Karpas-422 (cell line): Measurements from ENCODE around the gene IL11RA. TPM values are rescaled to one million over a fixed set of nuclear protein-coding genes. Genes with fewer than 3 reads are reported as not detected.
A peak's percentile ranks its signal among the peaks of the same experiment; 100 is the strongest.

ENCODE experiments used
- DNase-seq: peaks from one replicate; pipeline ENCODE4 v3.0.0-alpha.2; 2015
- H2AFZ ChIP-seq: fragments of 200-600 bp; sonication (generic); 2 replicates; pipeline ENCODE4 v1.6.1; 2014; ENCODE audit warnings: antibody characterized with exemption, low read length, mixed read lengths
- H3K27ac ChIP-seq: fragments of 200-600 bp; sonication (generic); 2 replicates; pipeline ENCODE4 v1.5.1; 2014; ENCODE audit warnings: mild to moderate bottlenecking, low read length, moderate library complexity
- H3K27me3 ChIP-seq: fragments of 200-600 bp; sonication (generic); 2 replicates; pipeline ENCODE4 v1.6.1; 2014; ENCODE audit warnings: low read length, mixed read lengths
- H3K36me3 ChIP-seq: fragments of 200-600 bp; sonication (generic); 2 replicates; pipeline ENCODE4 v1.6.1; 2014; ENCODE audit warnings: low read length, mixed read lengths; ENCODE audit not compliant: insufficient read depth
- H3K4me1 ChIP-seq: fragments of 200-600 bp; sonication (generic); 2 replicates; pipeline ENCODE4 v1.6.1; 2014; ENCODE audit warnings: mild to moderate bottlenecking, low read length, mixed read lengths
- H3K4me2 ChIP-seq: fragments of 200-600 bp; sonication (generic); 2 replicates; pipeline ENCODE4 v1.6.1; 2014; ENCODE audit warnings: low read length, low read depth, mild to moderate bottlenecking; ENCODE audit not compliant: poor library complexity, severe bottlenecking
- H3K4me3 ChIP-seq: fragments of 200-600 bp; sonication (generic); 2 replicates; pipeline ENCODE4 v1.5.1; 2014; ENCODE audit warnings: mild to moderate bottlenecking, antibody characterized with exemption, low read length, mixed read lengths
- H3K79me2 ChIP-seq: fragments of 200-600 bp; sonication (generic); 2 replicates; pipeline ENCODE4 v1.6.1; 2014; ENCODE audit warnings: mild to moderate bottlenecking, low read length, mixed read lengths
- H3K9ac ChIP-seq: fragments of 200-600 bp; sonication (generic); 2 replicates; pipeline ENCODE4 v1.6.0; 2014; ENCODE audit warnings: low read length
- H3K9me2 ChIP-seq: fragments of 200-600 bp; sonication (generic), shearing (Covaris generic); replicated peaks from 2 replicates; pipeline ENCODE4 v1.6.0; 2014; ENCODE audit warnings: mild to moderate bottlenecking, low read length, moderate library complexity; ENCODE audit not compliant: insufficient read depth
- H3K9me3 ChIP-seq: fragments of 300-700, 200-600 bp; sonication (generic); 2 replicates; pipeline ENCODE4 v1.6.1; 2014; ENCODE audit warnings: low read length, mixed read lengths
- H4K20me1 ChIP-seq: fragments of 200-600 bp; sonication (generic); 2 replicates; pipeline ENCODE4 v1.6.1; 2014; ENCODE audit warnings: mild to moderate bottlenecking, antibody characterized with exemption, low read length, low read depth; ENCODE audit not compliant: insufficient read depth
- total RNA-seq: library from RNA; depleted of rRNA; stranded (reverse); fragments of >200 nt; shearing (Covaris generic); gene quantifications from 2 replicates; pipeline ENCODE4 v1.2.3, GENCODE V29; 2014; ENCODE audit warnings: low replicate concordance

IL11RA gene
- total RNA-seq, 1 experiment from 2014 or later = 15.1 TPM

DNA sequence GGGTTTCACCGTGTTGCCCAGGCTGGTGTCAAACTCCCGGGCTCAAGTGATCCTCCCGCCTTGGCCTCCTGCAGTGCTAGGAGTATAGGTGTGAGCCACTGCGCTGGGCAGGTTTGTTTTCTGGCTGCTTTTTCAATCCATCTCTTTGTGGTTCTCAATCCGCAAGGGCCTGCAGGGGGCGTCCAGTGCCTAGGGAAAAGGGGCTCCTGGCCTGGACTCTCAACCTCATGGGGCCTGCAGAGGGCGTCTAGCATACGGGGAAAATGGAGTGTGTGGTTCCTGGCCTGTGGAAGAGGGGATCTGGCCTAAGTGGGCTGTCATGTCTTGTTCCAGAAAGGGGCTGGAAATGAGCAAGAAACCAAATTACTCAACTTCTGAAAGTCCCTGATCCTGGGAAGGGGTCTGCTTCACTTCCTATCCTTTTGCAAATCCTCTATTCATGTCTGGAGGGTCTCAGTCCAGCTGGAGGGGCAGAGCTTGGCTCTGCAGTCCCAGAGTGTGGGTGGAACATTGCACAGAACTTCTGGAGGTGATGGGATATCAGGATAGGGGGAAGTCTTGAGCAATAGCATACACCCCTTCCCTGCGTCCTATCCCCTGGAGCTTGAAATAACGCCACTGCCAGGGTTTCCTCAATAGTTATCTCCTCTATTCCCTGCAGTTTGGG is 23.2 kb downstream of the IL11RA start:
- Histone ChIP-seq H3K4me3 (no peak overlapping the region), H3K9me2 (no peaks in the 10 kb centered on the region), H3K27me3 (no peaks in the 10 kb centered on the region), H4K20me1 (no peaks in the 10 kb centered on the region), H3K4me2 (no peak overlapping the region), H3K9me3 (no peaks in the 10 kb centered on the region), H3K4me1 (no peaks in the 10 kb centered on the region), H3K36me3 (no peaks in the 10 kb centered on the region), H3K27ac (no peak overlapping the region), H3K9ac (no peak overlapping the region), H2AFZ (no peak overlapping the region), H3K79me2 (no peaks in the 10 kb centered on the region)
- DNase-seq = peak; percentile 93

DNA sequence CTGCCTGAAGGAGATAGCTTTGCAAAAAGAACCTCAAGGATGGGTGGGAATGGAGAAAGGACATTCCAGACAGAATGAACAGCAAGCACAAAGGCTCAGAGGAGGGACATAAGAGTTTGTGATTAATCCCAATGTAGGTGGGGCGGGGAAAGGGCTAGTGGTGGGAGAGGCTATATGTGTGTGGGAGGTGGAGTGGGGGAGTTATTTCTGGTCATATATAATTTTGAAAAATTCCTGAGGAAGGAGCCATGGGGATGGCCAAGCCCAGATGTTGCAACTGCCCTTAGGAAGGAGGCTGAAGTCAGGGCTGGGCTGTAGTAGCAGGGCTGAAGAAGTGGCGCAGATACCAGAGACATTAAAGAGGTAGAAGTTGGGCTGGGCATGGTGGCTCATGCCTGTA is 23.9 kb downstream of the IL11RA start:
- no peaks in the 10 kb centered on the region for H3K9me2 ChIP-seq
- no peaks in the 10 kb centered on the region for H3K79me2 ChIP-seq
- H3K27me3 ChIP-seq = no peaks in the 10 kb centered on the region
- DNase-seq = no peak
- no peak overlapping the region for H3K4me3 ChIP-seq
- H3K36me3 ChIP-seq = no peaks in the 10 kb centered on the region
- H3K27ac ChIP-seq = no peak overlapping the region
- no peak overlapping the region for H3K9ac ChIP-seq
- H3K4me1 ChIP-seq = no peaks in the 10 kb centered on the region
- H2AFZ ChIP-seq = no peak overlapping the region
- H4K20me1 ChIP-seq = no peaks in the 10 kb centered on the region
- H3K4me2 ChIP-seq = no peak overlapping the region
- H3K9me3 ChIP-seq = no peaks in the 10 kb centered on the region

DNA sequence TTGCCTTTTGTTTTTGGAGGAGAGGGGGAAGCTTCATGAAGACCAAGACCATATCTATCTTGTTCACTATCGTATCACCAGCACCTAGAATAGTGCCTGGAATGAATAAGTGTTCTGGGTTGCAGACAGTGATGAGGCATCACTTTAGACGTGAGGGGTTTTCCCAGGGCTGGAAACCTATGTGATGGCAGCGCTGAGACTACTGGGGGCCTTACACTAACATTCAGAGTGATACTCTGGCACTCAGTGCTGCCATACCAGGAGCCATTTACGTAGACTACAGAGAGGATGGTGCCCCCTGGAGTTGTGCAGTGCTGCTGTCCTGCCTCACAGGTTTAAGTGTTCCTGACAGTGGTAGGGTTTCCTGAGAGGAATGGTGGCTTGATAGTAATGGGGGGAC is 32.2 kb downstream of the IL11RA start:
- no peak overlapping the region for H3K27ac ChIP-seq

DNA sequence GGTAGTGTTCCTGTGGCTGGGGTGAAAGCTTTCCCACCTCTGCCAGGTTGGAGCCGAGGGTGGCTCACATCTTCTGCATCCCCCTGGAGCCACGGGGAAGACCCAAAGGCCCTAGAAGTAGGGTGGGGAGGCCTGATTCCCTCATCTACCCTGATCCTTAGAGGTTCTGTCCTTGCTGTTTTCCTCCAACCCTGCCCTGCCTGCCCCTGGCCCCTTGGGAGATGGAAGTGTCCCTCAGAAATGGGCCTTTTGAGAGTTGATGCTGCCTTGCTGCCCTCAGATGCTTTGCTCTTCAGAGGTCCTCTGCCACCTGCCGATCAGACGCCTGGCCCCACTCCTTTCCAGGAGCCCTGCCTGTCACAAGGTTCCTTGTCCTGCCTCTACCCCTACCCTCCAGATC is 32.8 kb downstream of the IL11RA start:
- H3K27ac ChIP-seq = no peak overlapping the region
- no peaks in the 10 kb centered on the region for H3K27me3 ChIP-seq
- peaks cover 11% of the 10 kb centered on the region for H3K4me1 ChIP-seq
- H3K4me3 ChIP-seq = no peak overlapping the region
- DNase-seq = no peak
- no peaks in the 10 kb centered on the region for H3K79me2 ChIP-seq
- no peaks in the 10 kb centered on the region for H3K9me3 ChIP-seq
- H3K4me2 ChIP-seq = no peak overlapping the region
- no peaks in the 10 kb centered on the region for H4K20me1 ChIP-seq
- H3K36me3 ChIP-seq = no peaks in the 10 kb centered on the region
- no peaks in the 10 kb centered on the region for H3K9me2 ChIP-seq
- H3K9ac ChIP-seq = no peak overlapping the region
- no peak overlapping the region for H2AFZ ChIP-seq

More for the DNA sequence above, 32.2 kb downstream of the IL11RA start:
- H4K20me1 ChIP-seq = no peaks in the 10 kb centered on the region
- no peak overlapping the region for H3K4me3 ChIP-seq
- H3K4me1 ChIP-seq = peaks cover 11% of the 10 kb centered on the region
- H3K4me2 ChIP-seq = no peak overlapping the region
- no peaks in the 10 kb centered on the region for H3K9me3 ChIP-seq
- no peaks in the 10 kb centered on the region for H3K79me2 ChIP-seq
- no peak overlapping the region for H2AFZ ChIP-seq
- no peaks in the 10 kb centered on the region for H3K36me3 ChIP-seq
- H3K9me2 ChIP-seq = no peaks in the 10 kb centered on the region
- no peak overlapping the region for H3K9ac ChIP-seq
- H3K27me3 ChIP-seq = no peaks in the 10 kb centered on the region
- no peak for DNase-seq

DNA sequence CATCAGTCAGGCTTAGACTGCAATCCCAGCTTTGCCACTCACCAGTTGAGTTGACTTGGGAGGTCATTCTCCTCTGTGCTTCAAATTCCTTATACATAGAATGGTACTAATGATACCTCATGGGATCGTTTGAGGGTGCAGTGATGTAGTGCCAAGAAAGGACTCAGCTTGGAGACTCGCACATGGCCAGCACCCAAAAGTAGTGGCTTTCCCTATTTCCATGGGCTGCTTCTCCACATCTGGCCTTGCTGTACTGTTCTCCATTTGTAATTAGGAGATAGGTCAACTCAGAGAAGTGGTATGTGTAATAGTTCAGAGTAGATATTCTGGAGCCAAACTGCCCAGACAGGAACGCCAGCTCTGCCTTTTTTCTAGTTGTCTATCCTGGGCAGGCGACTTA is 33.6 kb downstream of the IL11RA start:
- peaks cover 11% of the 10 kb centered on the region for H3K4me1 ChIP-seq
- no peak overlapping the region for H2AFZ ChIP-seq
- no peak overlapping the region for H3K9ac ChIP-seq
- no peaks in the 10 kb centered on the region for H3K79me2 ChIP-seq
- H3K9me3 ChIP-seq = no peaks in the 10 kb centered on the region
- no peaks in the 10 kb centered on the region for H3K27me3 ChIP-seq
- no peaks in the 10 kb centered on the region for H3K36me3 ChIP-seq
- no peaks in the 10 kb centered on the region for H3K9me2 ChIP-seq
- H3K4me3 ChIP-seq = no peak overlapping the region
- no peak overlapping the region for H3K4me2 ChIP-seq
- no peak for DNase-seq
- no peak overlapping the region for H3K27ac ChIP-seq
- no peaks in the 10 kb centered on the region for H4K20me1 ChIP-seq

DNA sequence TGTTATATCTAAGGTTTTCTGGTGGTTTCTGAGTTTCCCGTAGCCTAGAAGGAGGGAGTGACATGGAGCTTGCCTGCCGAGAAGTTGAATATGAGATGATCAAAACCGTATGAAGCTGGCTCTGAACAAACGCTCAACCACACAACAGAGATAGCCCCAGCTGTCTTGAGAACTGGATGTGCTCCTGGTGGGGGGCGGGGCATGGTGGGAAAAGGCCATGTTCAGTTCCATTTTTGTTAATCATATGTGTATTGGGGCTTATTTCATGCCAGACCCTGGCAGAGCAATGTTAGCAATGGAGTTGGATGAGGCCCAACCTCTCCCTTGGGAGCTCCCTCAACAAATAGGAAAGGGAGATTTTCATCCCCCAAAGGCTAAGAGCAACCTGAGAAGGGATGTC is 34.2 kb downstream of the IL11RA start:
- Histone ChIP-seq H3K79me2 (no peaks in the 10 kb centered on the region), H3K9me2 (no peaks in the 10 kb centered on the region), H3K27ac (no peak overlapping the region), H3K4me3 (no peak overlapping the region), H2AFZ (no peak overlapping the region), H3K36me3 (no peaks in the 10 kb centered on the region), H3K4me1 (peaks cover 11% of the 10 kb centered on the region), H3K9ac (no peak overlapping the region), H3K27me3 (no peaks in the 10 kb centered on the region), H3K4me2 (no peak overlapping the region), H4K20me1 (no peaks in the 10 kb centered on the region), H3K9me3 (no peaks in the 10 kb centered on the region)
- no peak for DNase-seq

DNA sequence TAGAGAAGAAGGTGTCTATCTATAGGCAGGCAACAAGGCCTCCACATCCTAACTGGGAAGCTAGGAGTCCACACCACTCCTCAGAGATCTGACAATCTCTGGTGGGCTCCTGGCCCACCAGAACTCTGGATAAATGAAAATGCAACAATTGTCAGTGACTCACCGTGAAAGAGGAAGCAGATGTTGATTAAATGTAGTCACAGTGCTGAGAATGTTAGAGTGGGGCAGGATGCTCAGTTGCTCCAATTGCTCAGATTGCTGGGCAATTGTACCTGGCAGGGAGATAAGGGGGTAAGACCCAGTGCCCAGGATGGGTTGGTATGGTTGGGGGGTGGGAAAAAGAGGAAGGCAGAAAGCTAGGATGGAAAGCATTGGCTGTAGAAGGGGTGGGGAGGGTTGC is 34.7 kb downstream of the IL11RA start:
- H3K4me3 ChIP-seq = no peak overlapping the region
- no peaks in the 10 kb centered on the region for H3K9me2 ChIP-seq
- H3K4me2 ChIP-seq = peak overlapping the region; percentile 17
- no peaks in the 10 kb centered on the region for H3K79me2 ChIP-seq
- no peaks in the 10 kb centered on the region for H3K27me3 ChIP-seq
- H2AFZ ChIP-seq = no peak overlapping the region
- H3K9me3 ChIP-seq = no peaks in the 10 kb centered on the region
- H3K36me3 ChIP-seq = no peaks in the 10 kb centered on the region
- no peak for DNase-seq
- no peaks in the 10 kb centered on the region for H4K20me1 ChIP-seq
- peaks cover 11% of the 10 kb centered on the region for H3K4me1 ChIP-seq
- H3K9ac ChIP-seq = no peak overlapping the region
- H3K27ac ChIP-seq = no peak overlapping the region

DNA sequence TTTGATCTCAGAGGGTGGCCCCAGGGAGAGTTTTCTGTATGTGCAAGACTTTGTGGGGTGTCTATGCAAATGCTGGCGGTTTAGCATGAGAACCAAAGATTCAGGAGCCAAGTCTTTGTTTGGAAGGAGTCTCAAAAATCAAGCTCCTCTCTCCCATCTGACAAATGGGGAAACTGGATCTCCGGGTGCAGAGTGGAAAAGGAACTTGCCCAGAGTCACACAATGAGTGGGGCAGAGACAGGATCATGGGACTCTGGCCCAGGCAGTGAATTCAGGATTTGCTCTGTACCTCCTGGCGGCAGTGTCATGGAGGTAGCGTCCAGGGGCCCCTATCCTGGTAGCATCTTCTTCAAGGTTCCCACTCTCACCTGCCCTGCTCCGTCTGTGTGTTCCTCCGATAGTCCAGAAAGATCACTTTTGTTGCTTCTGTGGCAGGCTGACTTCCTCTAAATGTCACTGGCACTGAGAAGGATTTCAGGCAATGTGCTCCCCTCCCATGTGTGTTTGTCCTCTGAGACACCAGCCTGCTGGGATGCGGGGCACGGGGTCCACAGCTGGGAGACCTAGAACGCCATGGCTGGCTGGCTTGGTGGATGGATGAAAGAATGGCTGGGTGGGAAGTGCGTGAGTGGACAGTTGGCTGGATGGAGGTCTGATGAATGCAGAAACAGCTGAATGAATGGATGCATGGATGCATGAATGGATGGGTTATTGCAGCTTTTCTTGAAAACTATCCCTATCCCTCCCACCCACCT is 35.5 kb downstream of the IL11RA start:
- no peak overlapping the region for H3K4me3 ChIP-seq
- no peak for DNase-seq
- no peak overlapping the region for H2AFZ ChIP-seq
- no peak overlapping the region for H3K9ac ChIP-seq
- H3K9me3 ChIP-seq = no peaks in the 10 kb centered on the region
- H3K4me2 ChIP-seq = peak overlapping the region; percentile 17
- H3K4me1 ChIP-seq = peaks cover 11% of the 10 kb centered on the region
- no peaks in the 10 kb centered on the region for H3K36me3 ChIP-seq
- no peaks in the 10 kb centered on the region for H4K20me1 ChIP-seq
- H3K79me2 ChIP-seq = no peaks in the 10 kb centered on the region
- no peaks in the 10 kb centered on the region for H3K9me2 ChIP-seq
- no peaks in the 10 kb centered on the region for H3K27me3 ChIP-seq
- no peak overlapping the region for H3K27ac ChIP-seq
